HG03520 (cell line): ENCODE results near the gene APH1B.
"Not testable (repeated sequence)": the region's sequence is repeated elsewhere in the genome, so short reads cannot be mapped to it uniquely, and the experiment has no call there.

Source experiments
- ATAC-seq: cut with Tn5 transposase; IDR thresholded peaks from one replicate; pipeline ENCODE4 v1.9.1; 2021; ENCODE audit warnings: mild to moderate bottlenecking, moderate library complexity; ENCODE audit not compliant: unreplicated experiment

The APH1B gene

GRCh38 chr15:63294359-63294758, 17.0 kb downstream of the APH1B start:
- ATAC-seq = no peak

- ATAC-seq = no peak
Observed at GRCh38 chr15:63295341-63295740, 17.9 kb downstream of the APH1B start.

- ATAC-seq = no peak
Observed at GRCh38 chr15:63296195-63296594, 18.8 kb downstream of the APH1B start.

GRCh38 chr15:63299943-63300575, 22.7 kb downstream of the APH1B start:
- ATAC-seq = no peak

GRCh38 chr15:63301088-63301487, 23.7 kb downstream of the APH1B start:
- no peak for ATAC-seq

GRCh38 chr15:63305260-63305659, 27.9 kb downstream of the APH1B start:
- no peak for ATAC-seq

- ATAC-seq = no peak
Observed at GRCh38 chr15:63306492-63307073, 29.2 kb downstream of the APH1B start.

GRCh38 chr15:63308491-63308890, 31.1 kb downstream of the APH1B start:
- ATAC-seq = no peak

- ATAC-seq = no peak
Observed at GRCh38 chr15:63308947-63309346, 31.5 kb downstream of the APH1B start.

- no peak for ATAC-seq
Observed at GRCh38 chr15:63310646-63311045, 33.2 kb downstream of the APH1B start.

- ATAC-seq = no peak
Observed at GRCh38 chr15:63312286-63312685, 34.9 kb downstream of the APH1B start.

- no peak for ATAC-seq
Observed at GRCh38 chr15:63313825-63314224, 36.4 kb downstream of the APH1B start.

- no peak for ATAC-seq
Observed at GRCh38 chr15:63314409-63314808, 37.0 kb downstream of the APH1B start.

GRCh38 chr15:63318344-63318743, 40.9 kb downstream of the APH1B start:
- no peak for ATAC-seq

GRCh38 chr15:63319065-63319464, 41.7 kb downstream of the APH1B start:
- ATAC-seq = no peak

GRCh38 chr15:63320446-63320845, 43.0 kb downstream of the APH1B start:
- not testable (repeated sequence) for ATAC-seq

GRCh38 chr15:63320981-63321380, 43.6 kb downstream of the APH1B start:
- ATAC-seq = not testable (repeated sequence)

- ATAC-seq = no peak
Observed at GRCh38 chr15:63321462-63321861, 44.1 kb downstream of the APH1B start.

GRCh38 chr15:63322541-63322940, 45.1 kb downstream of the APH1B start:
- ATAC-seq = no peak

- ATAC-seq = no peak
Observed at GRCh38 chr15:63323798-63324563, 46.6 kb downstream of the APH1B start.

- ATAC-seq = no peak
Observed at GRCh38 chr15:63324770-63325169, 47.4 kb downstream of the APH1B start.
